OCI-LY1 (cell line): ENCODE data around the gene MOCS2.

Source experiments
- H2AFZ ChIP-seq: fragments of 200-600 bp; sonication (generic), shearing (Covaris generic); 2 replicates; pipeline ENCODE4 v1.6.0; 2014; ENCODE audit warnings: antibody characterized with exemption, mild to moderate bottlenecking, low read length
- H3F3A ChIP-seq: fragments of 200-600 bp; sonication (generic), shearing (Covaris generic); 2 replicates; pipeline ENCODE4 v1.6.0; 2014; ENCODE audit warnings: mild to moderate bottlenecking, antibody characterized with exemption, low read length, moderate library complexity; ENCODE audit not compliant: insufficient read depth
- H3K27ac ChIP-seq: fragments of 200-600 bp; sonication (generic); 2 replicates; pipeline ENCODE4 v1.5.1; 2014; ENCODE audit warnings: low read length, mixed run types, mild to moderate bottlenecking, low read depth; ENCODE audit not compliant: poor library complexity, severe bottlenecking
- H3K27me3 ChIP-seq: fragments of 200-600 bp; sonication (generic); 2 replicates; pipeline ENCODE4 v1.6.0; 2014; ENCODE audit warnings: antibody characterized with exemption, mild to moderate bottlenecking, low read length, moderate library complexity; ENCODE audit not compliant: insufficient read depth
- H3K36me3 ChIP-seq: fragments of 200-600 bp; sonication (generic); 2 replicates; pipeline ENCODE4 v1.6.1; 2014; ENCODE audit warnings: mild to moderate bottlenecking, antibody characterized with exemption, low read length, moderate library complexity, mixed read lengths; ENCODE audit not compliant: insufficient read depth
- H3K4me1 ChIP-seq: fragments of 200-600 bp; sonication (generic); 2 replicates; pipeline ENCODE4 v1.5.1; 2014; ENCODE audit warnings: mild to moderate bottlenecking, low read length, moderate library complexity; ENCODE audit not compliant: insufficient read depth, severe bottlenecking
- H3K4me2 ChIP-seq: fragments of 200-600 bp; sonication (generic), shearing (Covaris generic); 2 replicates; pipeline ENCODE4 v1.6.1; 2014; ENCODE audit warnings: low read length
- H3K4me3 ChIP-seq: fragments of 200-600 bp; sonication (generic); 2 replicates; pipeline ENCODE4 v1.5.1; 2014; ENCODE audit warnings: low read length, low read depth, mild to moderate bottlenecking, mixed read lengths; ENCODE audit not compliant: poor library complexity, severe bottlenecking
- H3K79me2 ChIP-seq: fragments of 200-600 bp; shearing (Covaris generic); 2 replicates; pipeline ENCODE4 v1.6.1; 2016; ENCODE audit warnings: mixed run types, low read length, mixed read lengths; ENCODE audit not compliant: insufficient read depth
- H3K9ac ChIP-seq: fragments of 200-600 bp; sonication (generic), shearing (Covaris generic); 2 replicates; pipeline ENCODE4 v1.6.1; 2014; ENCODE audit warnings: mild to moderate bottlenecking, low read length, mixed read lengths
- H3K9me2 ChIP-seq: fragments of 200-600 bp; sonication (generic), shearing (Covaris generic); 2 replicates; pipeline ENCODE4 v1.6.1; 2014; ENCODE audit warnings: low read depth, mild to moderate bottlenecking, low read length, mixed read lengths
- H3K9me3 ChIP-seq: fragments of 200-600 bp; shearing (Covaris generic); 2 replicates; pipeline ENCODE4 v1.6.1; 2014; ENCODE audit warnings: low read length, mixed read lengths
- H4K20me1 ChIP-seq: fragments of 200-600 bp; sonication (generic), shearing (Covaris generic); 2 replicates; pipeline ENCODE4 v1.6.0; 2016; ENCODE audit warnings: mild to moderate bottlenecking, low read length; ENCODE audit not compliant: insufficient read depth
- EZH2 ChIP-seq: fragments of 200-600 bp; sonication (generic), shearing (Covaris generic); IDR thresholded peaks from 2 replicates; pipeline ENCODE4 v1.8.0; 2017; ENCODE audit warnings: borderline replicate concordance, mixed run types, mild to moderate bottlenecking, antibody characterized with exemption, low read length, moderate library complexity, mixed read lengths
- TF ChIP-seq, protein P1 (sequence below): fragments of 200-600 bp; sonication (generic), shearing (Covaris generic); IDR thresholded peaks from 2 replicates; pipeline ENCODE4 v1.5.1; 2017; ENCODE audit warnings: mild to moderate bottlenecking, antibody characterized with exemption, low read length, moderate library complexity, mixed read lengths

Gene MOCS2

DNA sequence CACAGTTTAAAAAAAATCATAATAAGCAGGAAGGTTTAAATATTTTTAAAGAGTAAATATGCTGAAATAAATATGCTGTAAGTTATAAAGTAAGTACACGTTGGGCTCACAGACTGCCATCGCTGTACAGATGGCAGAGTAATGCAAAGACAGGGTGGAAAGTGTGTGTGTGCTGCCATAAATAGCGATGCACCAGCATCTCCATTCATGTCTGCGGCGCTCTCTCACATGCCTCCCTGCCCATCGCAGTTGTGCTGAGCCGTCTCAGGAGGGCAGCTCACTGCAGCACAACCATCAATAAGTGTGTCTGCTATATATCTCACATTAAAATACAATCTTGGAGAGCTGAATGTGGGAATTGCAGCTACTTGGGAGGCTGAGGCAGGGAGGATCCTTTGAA is 14.3 kb downstream of the MOCS2 start:
- H3K27ac ChIP-seq: no peak overlapping the region
- H2AFZ ChIP-seq: no peak overlapping the region
- H3K9me2 ChIP-seq: no peaks in the 10 kb centered on the region

DNA sequence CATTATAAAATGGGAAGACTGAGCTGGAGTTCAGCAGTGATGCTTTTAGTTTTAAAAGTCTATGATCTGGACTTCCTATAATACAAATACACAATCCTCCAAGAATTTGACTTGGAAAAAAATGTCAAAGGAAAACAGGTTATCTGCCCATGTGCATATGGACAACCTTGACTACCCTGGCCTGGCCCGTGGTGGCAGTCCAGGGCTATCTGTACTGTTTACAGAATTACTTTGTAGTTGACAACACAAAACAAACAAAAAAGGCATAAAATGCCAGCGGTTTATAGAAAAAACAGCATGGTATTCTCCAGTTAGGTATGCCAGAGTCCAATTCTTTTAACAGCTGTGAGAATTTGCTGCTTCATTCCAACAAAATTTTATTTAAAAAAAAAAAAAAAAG is 17.3 kb downstream of the MOCS2 start:
- H3F3A ChIP-seq: no peaks in the 10 kb centered on the region
- no peak overlapping the region for H3K9ac ChIP-seq
- no peaks in the 10 kb centered on the region for H3K27me3 ChIP-seq
- no peak overlapping the region for H3K27ac ChIP-seq
- H4K20me1 ChIP-seq: no peaks in the 10 kb centered on the region
- no peaks in the 10 kb centered on the region for H3K9me3 ChIP-seq
- H3K36me3 ChIP-seq: peaks cover 5% of the 10 kb centered on the region; the same call in 1 of the 2 replicates
- no peaks in the 10 kb centered on the region for H3K9me2 ChIP-seq
- H3K79me2 ChIP-seq: no peaks in the 10 kb centered on the region
- H3K4me2 ChIP-seq: no peak overlapping the region
- no peaks in the 10 kb centered on the region for H3K4me1 ChIP-seq
- no peak overlapping the region for H3K4me3 ChIP-seq
- H2AFZ ChIP-seq: no peak overlapping the region
- TF ChIP-seq, protein P1, sequence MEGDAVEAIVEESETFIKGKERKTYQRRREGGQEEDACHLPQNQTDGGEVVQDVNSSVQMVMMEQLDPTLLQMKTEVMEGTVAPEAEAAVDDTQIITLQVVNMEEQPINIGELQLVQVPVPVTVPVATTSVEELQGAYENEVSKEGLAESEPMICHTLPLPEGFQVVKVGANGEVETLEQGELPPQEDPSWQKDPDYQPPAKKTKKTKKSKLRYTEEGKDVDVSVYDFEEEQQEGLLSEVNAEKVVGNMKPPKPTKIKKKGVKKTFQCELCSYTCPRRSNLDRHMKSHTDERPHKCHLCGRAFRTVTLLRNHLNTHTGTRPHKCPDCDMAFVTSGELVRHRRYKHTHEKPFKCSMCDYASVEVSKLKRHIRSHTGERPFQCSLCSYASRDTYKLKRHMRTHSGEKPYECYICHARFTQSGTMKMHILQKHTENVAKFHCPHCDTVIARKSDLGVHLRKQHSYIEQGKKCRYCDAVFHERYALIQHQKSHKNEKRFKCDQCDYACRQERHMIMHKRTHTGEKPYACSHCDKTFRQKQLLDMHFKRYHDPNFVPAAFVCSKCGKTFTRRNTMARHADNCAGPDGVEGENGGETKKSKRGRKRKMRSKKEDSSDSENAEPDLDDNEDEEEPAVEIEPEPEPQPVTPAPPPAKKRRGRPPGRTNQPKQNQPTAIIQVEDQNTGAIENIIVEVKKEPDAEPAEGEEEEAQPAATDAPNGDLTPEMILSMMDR: no peak
- TF ChIP-seq EZH2: no peak

More for the DNA sequence above, 14.3 kb downstream of the MOCS2 start:
- Histone ChIP-seq H3K9me3 (no peaks in the 10 kb centered on the region), H3K79me2 (no peaks in the 10 kb centered on the region), H4K20me1 (no peaks in the 10 kb centered on the region), H3K27me3 (no peaks in the 10 kb centered on the region), H3K9ac (no peak overlapping the region), H3F3A (no peaks in the 10 kb centered on the region), H3K4me1 (no peaks in the 10 kb centered on the region), H3K4me3 (no peak overlapping the region), H3K4me2 (no peak overlapping the region), H3K36me3 (peaks cover 33% of the 10 kb centered on the region; the same call in 1 of the 2 replicates)
- TF ChIP-seq, protein P1: no peak
- no peak for TF ChIP-seq EZH2

DNA sequence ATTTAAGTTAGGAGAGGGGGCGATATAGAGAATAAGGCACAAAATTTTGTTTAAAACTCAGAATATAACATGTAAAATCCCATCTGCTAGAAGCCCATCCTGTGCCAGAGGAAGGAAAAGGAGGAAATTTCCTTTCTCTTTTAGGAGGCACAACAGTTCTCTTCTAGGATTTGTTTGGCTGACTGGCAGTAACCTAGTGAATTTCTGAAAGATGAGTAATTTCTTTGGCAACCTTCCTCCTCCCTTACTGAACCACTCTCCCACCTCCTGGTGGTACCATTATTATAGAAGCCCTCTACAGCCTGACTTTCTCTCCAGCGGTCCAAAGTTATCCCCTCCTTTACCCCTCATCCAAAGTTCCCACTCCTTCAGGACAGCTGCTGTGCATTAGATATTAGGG is 18.3 kb downstream of the MOCS2 start:
- Histone ChIP-seq H4K20me1 (no peaks in the 10 kb centered on the region), H3K4me3 (no peak overlapping the region), H3K4me1 (no peaks in the 10 kb centered on the region), H3K9me2 (no peaks in the 10 kb centered on the region), H3K9ac (no peak overlapping the region), H3F3A (no peaks in the 10 kb centered on the region), H3K36me3 (no peaks in the 10 kb centered on the region), H3K79me2 (no peaks in the 10 kb centered on the region), H3K27ac (no peak overlapping the region), H3K9me3 (no peaks in the 10 kb centered on the region), H3K4me2 (no peak overlapping the region), H2AFZ (no peak overlapping the region), H3K27me3 (no peaks in the 10 kb centered on the region)
- no peak for TF ChIP-seq EZH2

DNA sequence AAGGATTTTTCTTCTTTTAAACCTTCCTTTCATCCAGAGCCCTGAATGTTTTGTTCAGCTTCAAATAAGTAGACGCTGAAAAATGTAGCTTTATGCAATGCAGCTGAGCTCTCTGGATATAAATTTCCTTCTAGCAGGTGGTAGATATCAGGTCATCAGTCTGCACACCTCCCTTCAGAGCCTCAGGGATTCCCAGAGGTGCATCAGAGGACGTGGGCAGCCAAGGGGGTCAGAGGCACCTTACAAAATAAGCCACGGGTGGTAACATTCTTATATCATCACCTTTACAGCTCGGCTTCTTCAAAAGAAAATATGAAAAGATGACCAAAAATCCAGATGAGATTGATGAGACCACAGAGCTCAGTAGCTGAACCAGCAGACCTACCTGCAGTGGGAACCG is 19.3 kb downstream of the MOCS2 start:
- H3F3A ChIP-seq: no peaks in the 10 kb centered on the region
- H3K4me2 ChIP-seq: no peak overlapping the region
- H3K9ac ChIP-seq: no peak overlapping the region
- H3K4me3 ChIP-seq: no peak overlapping the region
- no peaks in the 10 kb centered on the region for H3K9me2 ChIP-seq
- H3K4me1 ChIP-seq: no peaks in the 10 kb centered on the region
- H4K20me1 ChIP-seq: no peaks in the 10 kb centered on the region
- no peak for TF ChIP-seq EZH2
- TF ChIP-seq, protein P1: no peak
- H3K79me2 ChIP-seq: no peaks in the 10 kb centered on the region
- no peaks in the 10 kb centered on the region for H3K36me3 ChIP-seq
- no peaks in the 10 kb centered on the region for H3K27me3 ChIP-seq
- no peaks in the 10 kb centered on the region for H3K9me3 ChIP-seq
- no peak overlapping the region for H2AFZ ChIP-seq
- H3K27ac ChIP-seq: no peak overlapping the region
